ENCODE data around the gene C6orf136.

C6orf136 gene

GRCh38 chr6:30646450-30647241 is at the start of gene C6orf136:
C6orf136 (plus strand) TSS chr6:30647133; CDS start chr6:30647232, 99 bp downstream.
- no peak for FAIRE-seq
- no peak for TF ChIP-seq POLR2A (IDR thresholded peaks at IDR 0.05; ENCODE audit: low read depth, low read length)

GRCh38 chr6:30597315-30598144 is 49.4 kb upstream of the C6orf136 start:
- peak; percentile 27 for FAIRE-seq
- DNase-seq (ENCODE audit: insufficient read length, low spot score), result peak; percentile 69

More at GRCh38 chr6:30646450-30647241, at the start of gene C6orf136:
- peak; percentile 90 for DNase-seq (ENCODE audit: insufficient read length, low spot score)

DNA sequence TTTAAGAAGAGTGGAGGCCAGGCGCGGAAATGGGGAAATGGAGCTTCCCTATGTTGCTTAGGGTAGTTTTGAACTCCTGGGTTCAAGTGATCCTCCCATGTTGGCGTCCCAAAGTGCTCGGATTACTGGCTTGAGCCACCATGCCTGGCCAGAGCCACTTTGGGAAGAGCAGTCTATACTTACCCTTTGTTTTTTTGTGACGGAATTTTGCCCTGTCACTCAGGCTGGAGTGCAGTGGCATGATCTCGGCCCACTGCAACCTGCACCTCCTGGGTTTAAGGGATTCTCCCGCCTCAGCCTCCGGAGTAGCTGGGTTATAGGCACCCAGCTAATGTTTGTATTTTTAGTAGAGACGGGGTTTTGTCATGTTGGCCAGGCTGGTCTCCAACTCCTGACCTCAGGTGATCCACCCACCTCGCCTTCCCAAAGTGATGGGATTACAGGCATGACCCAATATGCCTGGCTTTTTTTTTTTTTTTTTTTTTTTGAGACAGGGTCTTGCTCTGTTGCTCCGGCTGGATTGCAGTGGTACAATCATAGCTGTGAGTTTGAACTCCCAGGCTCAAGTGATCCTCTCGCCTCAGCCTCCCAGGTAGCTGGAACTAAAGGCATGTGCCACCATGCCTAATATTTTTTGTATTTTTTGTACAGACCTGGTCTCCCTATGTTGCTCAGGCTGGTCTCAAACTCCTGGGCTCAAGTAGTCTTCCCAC is 47.9 kb upstream of the C6orf136 start:
- FAIRE-seq, result no peak
- TF ChIP-seq POLR2A (IDR thresholded peaks at IDR 0.05; ENCODE audit: low read depth, low read length), result no peak

DNA sequence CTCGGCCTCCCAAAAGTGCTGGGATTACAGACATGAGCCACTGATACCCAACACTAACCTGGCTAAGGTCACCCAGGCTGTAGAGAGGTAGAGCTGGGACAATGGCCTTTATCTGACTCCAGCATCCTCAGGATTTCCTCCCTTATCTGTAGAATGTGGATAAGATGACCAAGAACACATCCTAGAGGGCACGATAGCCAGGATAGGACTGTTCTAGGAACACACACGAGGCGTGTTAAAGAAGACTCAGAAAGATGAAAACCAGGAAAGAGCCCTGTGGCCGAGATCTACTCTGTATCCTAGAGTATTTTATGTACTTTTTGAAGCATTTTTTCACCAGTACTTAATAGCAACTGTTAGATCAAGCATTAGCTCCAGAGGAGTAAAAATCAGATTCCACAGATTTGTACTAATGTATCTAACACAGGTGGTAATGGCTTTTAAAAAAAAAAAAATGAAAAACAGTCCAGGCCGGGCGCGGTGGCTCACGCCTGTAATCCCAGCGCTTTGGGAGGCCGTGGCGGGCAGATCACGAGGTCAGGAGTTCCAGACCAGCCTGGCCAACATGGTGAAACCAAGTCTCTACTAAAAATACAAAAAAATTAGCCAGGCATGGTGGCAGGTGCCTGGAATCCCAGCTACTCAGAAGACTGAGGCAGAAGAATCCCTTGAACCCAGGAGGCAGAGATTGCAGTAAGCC is 47.2 kb upstream of the C6orf136 start:
- no peak for DNase-seq (ENCODE audit: insufficient read length, low spot score)
- FAIRE-seq, result no peak
- no peak for TF ChIP-seq POLR2A (IDR thresholded peaks at IDR 0.05; ENCODE audit: low read depth, low read length)

More for the DNA sequence above, 47.9 kb upstream of the C6orf136 start:
- no peak for DNase-seq (ENCODE audit: insufficient read length, low spot score)

DNA sequence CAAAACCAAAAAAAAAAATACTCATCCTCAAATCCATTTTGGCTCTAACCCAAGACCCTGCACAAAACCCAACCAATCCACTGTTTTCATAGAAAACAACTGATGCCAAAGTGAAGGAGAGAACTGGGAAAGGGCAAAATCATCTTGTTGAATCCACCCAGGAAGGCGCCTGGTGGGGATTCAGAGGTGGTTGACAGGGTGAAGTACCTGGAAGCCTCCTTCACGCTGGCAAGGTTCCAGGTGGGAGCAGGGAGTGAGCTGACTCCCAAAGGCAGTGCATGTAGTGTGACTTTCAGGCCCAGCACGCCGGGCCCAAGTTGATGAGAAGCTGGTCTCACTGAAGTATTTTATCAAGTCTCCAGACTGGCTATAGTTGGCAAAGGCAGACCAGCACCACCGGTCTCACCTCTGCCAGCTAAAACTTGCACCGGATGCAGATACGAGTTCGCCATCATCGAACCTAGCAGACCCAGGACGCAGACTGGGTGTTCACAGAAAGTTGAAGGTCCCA is 46.4 kb upstream of the C6orf136 start:
- DNase-seq (ENCODE audit: insufficient read length, low spot score) (no peak), FAIRE-seq (no peak)
- no peak for TF ChIP-seq POLR2A (IDR thresholded peaks at IDR 0.05; ENCODE audit: low read depth, low read length)

DNA sequence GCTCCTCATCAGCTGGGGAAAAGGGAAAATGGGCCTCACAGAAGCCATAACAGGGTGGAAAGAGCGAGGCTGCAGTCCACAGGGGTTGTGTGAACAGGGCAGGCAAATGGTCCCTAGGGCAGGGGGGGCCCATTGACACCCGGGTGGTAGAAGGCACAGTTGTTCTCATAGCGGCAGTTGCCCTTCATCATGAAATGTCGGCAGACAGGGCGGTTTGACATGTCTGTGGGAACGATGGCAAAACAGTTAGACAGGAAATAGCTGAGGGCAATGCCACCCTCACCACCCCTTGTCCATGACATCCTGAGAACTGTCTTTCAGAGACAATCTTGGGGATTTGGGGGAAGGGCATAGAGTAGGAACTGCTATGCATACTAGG is 45.5 kb upstream of the C6orf136 start:
- DNase-seq (ENCODE audit: insufficient read length, low spot score) (no peak), FAIRE-seq (no peak)
- no peak for TF ChIP-seq POLR2A (IDR thresholded peaks at IDR 0.05; ENCODE audit: low read depth, low read length)

DNA sequence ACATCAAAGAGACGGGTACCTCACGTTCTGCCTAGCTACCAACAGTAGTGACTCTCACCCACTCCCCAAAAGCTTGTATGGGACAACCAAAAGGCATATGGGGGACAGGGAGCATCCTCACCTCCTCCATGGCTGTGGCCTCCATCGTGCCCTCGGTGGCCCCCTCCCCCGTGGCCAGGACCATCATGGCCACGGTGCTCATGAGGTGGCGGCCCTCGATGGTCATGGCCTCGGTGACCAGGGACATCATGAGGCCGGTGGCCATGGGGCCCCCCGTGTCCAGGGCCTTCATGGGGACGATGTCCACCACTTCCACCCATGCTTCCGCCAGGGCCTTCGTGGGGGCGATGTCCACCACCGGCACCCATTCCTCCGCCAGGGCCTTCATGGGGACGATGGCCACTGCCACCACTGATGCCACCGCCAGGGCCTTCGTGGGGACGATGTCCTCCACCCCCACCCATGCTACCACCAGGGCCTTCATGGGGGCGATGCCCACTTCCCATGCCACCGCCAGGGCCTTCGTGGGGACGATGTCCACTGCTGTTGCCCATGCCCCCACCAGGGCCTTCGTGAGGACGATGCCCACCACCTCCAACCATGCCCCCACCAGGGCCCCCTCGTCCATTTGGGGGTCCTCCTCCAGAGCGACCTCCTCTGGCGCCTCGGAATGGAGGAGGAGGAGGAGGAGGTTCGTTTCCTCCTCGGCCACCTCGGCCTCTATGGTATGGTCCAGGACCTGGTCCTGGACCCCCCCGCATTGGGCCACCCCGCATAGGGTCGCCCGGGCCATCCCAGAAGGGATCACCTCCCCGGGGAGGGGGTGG is 44.9 kb upstream of the C6orf136 start:
- FAIRE-seq (no peak), DNase-seq (ENCODE audit: insufficient read length, low spot score) (no peak)
- no peak for TF ChIP-seq POLR2A (IDR thresholded peaks at IDR 0.05; ENCODE audit: low read depth, low read length)

DNA sequence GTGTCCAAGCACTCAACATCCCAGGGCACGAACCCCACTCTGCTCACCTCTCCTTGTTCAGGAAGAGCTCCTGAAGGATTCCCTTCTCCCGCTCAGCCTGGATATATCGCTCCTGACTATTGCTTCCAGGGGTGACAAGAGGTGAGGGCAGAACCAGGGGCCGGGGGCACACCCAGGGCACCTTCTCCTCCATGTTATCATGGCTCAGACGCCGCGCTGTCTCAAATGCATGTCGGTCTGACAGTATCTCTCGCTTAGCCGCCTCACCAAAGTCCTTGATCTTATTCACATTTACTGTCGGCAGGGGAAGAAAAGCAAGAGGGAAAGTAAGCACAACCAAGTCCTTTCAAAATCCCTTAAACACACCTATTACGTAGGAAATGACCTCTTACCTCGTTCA is 43.0 kb upstream of the C6orf136 start:
- FAIRE-seq, result no peak
- DNase-seq (ENCODE audit: insufficient read length, low spot score), result no peak
- TF ChIP-seq POLR2A (IDR thresholded peaks at IDR 0.05; ENCODE audit: low read depth, low read length), result no peak

DNA sequence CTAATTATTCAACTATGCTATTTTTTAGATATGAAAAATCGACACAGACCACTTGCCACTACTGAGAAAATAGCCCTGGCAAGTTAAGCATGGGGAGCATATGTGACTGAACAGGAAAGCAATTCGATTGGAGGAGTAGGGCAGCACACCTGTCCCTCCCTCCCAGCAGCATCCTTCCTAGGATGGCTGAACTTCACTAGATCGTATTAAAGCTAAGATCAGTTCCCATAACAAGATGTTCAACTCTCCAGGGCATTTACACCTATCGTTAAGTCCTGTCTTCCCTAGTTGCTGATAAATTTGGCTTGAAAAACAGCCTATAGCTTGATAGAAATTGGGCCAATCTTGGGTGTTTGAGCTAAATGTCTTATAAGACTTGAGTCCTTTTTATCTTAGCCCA is 36.9 kb upstream of the C6orf136 start:
- no peak for TF ChIP-seq POLR2A (IDR thresholded peaks at IDR 0.05; ENCODE audit: low read depth, low read length)
- DNase-seq (ENCODE audit: insufficient read length, low spot score), result no peak
- FAIRE-seq, result no peak

GRCh38 chr6:30611150-30611855 is 35.6 kb upstream of the C6orf136 start:
- DNase-seq (ENCODE audit: insufficient read length, low spot score) (no peak), FAIRE-seq (no peak)

GRCh38 chr6:30611856-30612194 is 35.1 kb upstream of the C6orf136 start:
- FAIRE-seq, result no peak

More at GRCh38 chr6:30611150-30611855, 35.6 kb upstream of the C6orf136 start:
- no peak for TF ChIP-seq POLR2A (IDR thresholded peaks at IDR 0.05; ENCODE audit: low read depth, low read length)

GRCh38 chr6:30612213-30612612 is 34.7 kb upstream of the C6orf136 start:
- DNase-seq (ENCODE audit: insufficient read length, low spot score) (no peak), FAIRE-seq (no peak)
- TF ChIP-seq POLR2A (IDR thresholded peaks at IDR 0.05; ENCODE audit: low read depth, low read length), result no peak

More at GRCh38 chr6:30611856-30612194, 35.1 kb upstream of the C6orf136 start:
- no peak for TF ChIP-seq POLR2A (IDR thresholded peaks at IDR 0.05; ENCODE audit: low read depth, low read length)
- DNase-seq (ENCODE audit: insufficient read length, low spot score), result no peak

All from H54 (cell line).